B cell (primary cell): ENCODE results near the gene HOXC6. TPM values are rescaled to one million over a fixed set of nuclear protein-coding genes. Genes with fewer than 3 reads are reported as not detected.

Experiments
- ATAC-seq: fragments of 200-7000 bp; cut with Tn5 transposase; one replicate; pipeline ENCODE4 v1.10.0; 2021; ENCODE audit warnings: low read depth, mild to moderate bottlenecking, moderate number of reproducible peaks, moderate library complexity
- CTCF ChIA-PET: fragments of 350-600 bp; sonication (Branson Sonifier 250); formaldehyde crosslinking; loops from one replicate; lab custom pipeline; 2021; ENCODE audit warnings: antibody characterized with exemption, inconsistent platforms; lab: Charles Lee
- POLR2A ChIA-PET: fragments of 350-600 bp; sonication (Branson Sonifier 250); formaldehyde crosslinking; loops from one replicate; lab custom pipeline; 2021; ENCODE audit warnings: antibody characterized with exemption; lab: Charles Lee
- DNase-seq: peaks from one replicate; pipeline ENCODE4 v3.0.0; 2013
- H2AFZ ChIP-seq: 2 replicates; pipeline ENCODE4 v1.6.1; 2012; ENCODE audit warnings: mild to moderate bottlenecking, low read depth, low read length; ENCODE audit not compliant: insufficient read depth, poor library complexity, severe bottlenecking
- H3K27ac ChIP-seq, 2 donors: 1 replicate in 1 of 2; 2 replicates in 1 of 2; pipeline ENCODE4 v1.5.1; 2012 to 2013; ENCODE audit warnings: low read length in 2 of 2, mild to moderate bottlenecking in 2 of 2, moderate library complexity in 1 of 2
- H3K27me3 ChIP-seq, 4 experiments: fragments of 200-600 bp in 1 of 4; sonication (generic) in 1 of 4; replicated peaks in 1 of 4; 1 replicate in 2 of 4; 2 replicates in 2 of 4; pipeline versions ENCODE4 v1.6.1 to v1.7.0; 2013 to 2016; ENCODE audit warnings: low read length in 3 of 4, mild to moderate bottlenecking in 2 of 4, mixed read lengths in 1 of 4, moderate library complexity in 1 of 4; ENCODE audit not compliant: insufficient read depth in 4 of 4, control insufficient read depth in 3 of 4; ENCODE audit errors: control extremely low read depth in 1 of 4
- H3K36me3 ChIP-seq, 2 experiments: replicated peaks in 1 of 2; 1 replicate in 1 of 2; 2 replicates in 1 of 2; pipeline versions ENCODE4 v1.6.1 to v1.7.1; 2013; ENCODE audit warnings: low read length in 1 of 2; ENCODE audit not compliant: insufficient read depth in 2 of 2, control insufficient read depth in 1 of 2; ENCODE audit errors: control extremely low read depth in 1 of 2, extremely low read depth in 1 of 2
- H3K4me1 ChIP-seq, 2 donors: fragments of 200-600 bp in 1 of 2; sonication (generic) in 1 of 2; 1 replicate in 1 of 2; 2 replicates in 1 of 2; pipeline versions ENCODE4 v1.5.1 to v1.6.1; 2013 to 2017; ENCODE audit warnings: low read length in 2 of 2; ENCODE audit not compliant: control insufficient read depth in 2 of 2, insufficient read depth in 2 of 2
- H3K4me2 ChIP-seq: replicated peaks from 2 replicates; pipeline ENCODE3; 2012; ENCODE audit warnings: mild to moderate bottlenecking, low read depth, low read length; ENCODE audit not compliant: poor library complexity, severe bottlenecking
- H3K4me3 ChIP-seq, 5 experiments: fragments of 200-600 bp in 1 of 5; sonication (generic) in 1 of 5; 1 replicate in 3 of 5; 2 replicates in 2 of 5; pipeline versions ENCODE4 v1.5.1 to v1.7.0; 2011 to 2016; ENCODE audit warnings: low read length in 4 of 5, mild to moderate bottlenecking in 4 of 5, low read depth in 2 of 5, control low read depth in 1 of 5, moderate library complexity in 1 of 5; ENCODE audit not compliant: insufficient read depth in 1 of 5; ENCODE audit errors: control extremely low read depth in 1 of 5, extremely low read depth in 1 of 5
- H3K79me2 ChIP-seq: fragments of 200-600 bp; sonication (generic); one replicate; pipeline ENCODE4 v1.6.0; 2016; ENCODE audit warnings: low read length; ENCODE audit not compliant: control insufficient read depth, insufficient read depth
- H3K9ac ChIP-seq: fragments of 200-600 bp; sonication (generic); 2 replicates; pipeline ENCODE4 v1.6.1; 2017; ENCODE audit warnings: mild to moderate bottlenecking, low read length, moderate library complexity
- H3K9me3 ChIP-seq, 3 donors: one replicate each; pipeline versions ENCODE4 v1.6.1 to v1.7.1; 2013; ENCODE audit warnings: low read length in 2 of 3; ENCODE audit not compliant: control insufficient read depth in 2 of 3, insufficient read depth in 1 of 3; ENCODE audit errors: control extremely low read depth in 1 of 3
- H4K20me1 ChIP-seq: 2 replicates; pipeline ENCODE4 v1.6.0; 2012; ENCODE audit warnings: mild to moderate bottlenecking, low read length; ENCODE audit not compliant: insufficient read depth, control insufficient read depth, poor library complexity, severe bottlenecking
- H3K27ac Mint-ChIP-seq: one replicate; pipeline ENCODE4 v1.8.0; 2021; ENCODE audit warnings: mixed read lengths
- H3K27me3 Mint-ChIP-seq: one replicate; pipeline ENCODE4 v1.8.0; 2021; ENCODE audit warnings: mixed read lengths
- H3K4me1 Mint-ChIP-seq: one replicate; pipeline ENCODE4 v1.8.0; 2021; ENCODE audit warnings: mixed read lengths
- H3K4me3 Mint-ChIP-seq: one replicate; pipeline ENCODE4 v1.8.0; 2021; ENCODE audit warnings: mixed read lengths
- H3K9me3 Mint-ChIP-seq: one replicate; pipeline ENCODE4 v1.8.0; 2022; ENCODE audit warnings: mixed read lengths; ENCODE audit not compliant: insufficient read depth
- EZH2 ChIP-seq: IDR thresholded peaks from 2 replicates; pipeline ENCODE4 v1.6.1; 2012; ENCODE audit warnings: borderline replicate concordance, low read depth, mild to moderate bottlenecking, moderate library complexity, low read length; ENCODE audit not compliant: insufficient read depth, poor library complexity, severe bottlenecking
- WGBS: methylation state at CpG from one replicate; pipeline ENCODE4 v1.1.5; 2013; ENCODE audit warnings: missing lambda C conversion rate; ENCODE audit not compliant: insufficient coverage; 5-methylcytosine and 5-hydroxymethylcytosine counted together
- intact Hi-C: fragments of 100-400 bp; cut with micrococcal nuclease; formaldehyde crosslinking; loops from one replicate; pipeline ENCODE4 v1.10.0; 2022
- polyA plus RNA-seq: library from polyadenylated mRNA; depleted of rRNA; stranded (reverse); fragments of >200 nt; gene quantifications from 2 replicates; pipeline ENCODE4 v1.2.3, GENCODE V29; 2012
- total RNA-seq, 2 donors: library from RNA; stranded (reverse); fragments of 120-200 nt in 1 of 2; gene quantifications; 1 replicate in 1 of 2; 2 replicates in 1 of 2; pipeline versions ENCODE4 v1.2.3 to v1.2.4, GENCODE V29; 2013 to 2022
- TF ChIP-seq, protein P1 (sequence below): fragments of 200-600 bp; IDR thresholded peaks from one replicate; pipeline ENCODE4 v1.8.0; 2022; ENCODE audit warnings: antibody characterized with exemption, mild to moderate bottlenecking

HOXC6 gene
- total and polyA plus RNA-seq, 2 donors (not counting 1 experiment from before 2014, with no cell fraction given): not detected

DNA sequence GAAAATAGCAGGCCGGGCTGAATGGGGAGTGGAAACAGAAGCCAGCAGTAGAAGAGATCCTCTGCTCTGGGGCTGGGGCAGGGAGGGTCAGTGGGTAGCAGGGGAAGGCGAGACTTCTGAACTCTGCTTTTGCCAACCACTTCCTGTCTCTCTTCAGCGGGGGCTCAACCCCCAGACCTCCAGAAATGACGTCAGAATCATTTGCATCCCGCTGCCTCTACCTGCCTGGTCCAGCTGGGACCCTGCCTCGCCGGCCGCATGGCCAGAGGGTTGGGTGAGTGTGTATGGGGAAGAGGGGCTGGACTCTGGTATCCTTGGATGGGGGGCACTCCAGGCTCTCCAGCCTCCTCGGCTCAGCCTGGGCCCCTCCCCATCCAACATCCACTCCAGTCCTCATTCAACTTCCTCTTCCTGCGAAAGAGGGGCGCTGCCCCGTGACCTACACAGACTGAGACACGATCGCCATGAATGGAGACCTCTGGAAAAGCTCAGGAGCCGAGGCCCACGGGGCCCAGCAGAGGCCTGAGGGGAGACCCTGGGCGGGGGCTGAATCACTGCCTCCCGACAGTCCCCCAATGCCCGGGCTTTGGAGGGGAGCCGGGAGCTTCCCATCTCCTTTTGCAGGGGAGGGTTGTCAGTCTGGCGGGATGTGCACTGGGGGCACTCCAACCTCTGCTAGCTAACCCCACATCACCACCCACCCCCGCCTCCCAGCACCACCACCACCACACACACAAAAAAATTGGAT, 24.9 kb downstream of the HOXC6 start:
- peak; percentile 76 for DNase-seq
- Mint-ChIP-seq H3K9me3 (no peaks in the 10 kb centered on the region), H3K4me1 (peaks cover 43% of the 10 kb centered on the region), H3K4me3 (peak overlapping the region; percentile 91), H3K27ac (peak overlapping the region; percentile 95), H3K27me3 (peaks cover 56% of the 10 kb centered on the region)
- peak; percentile 70 for ATAC-seq
- POLR2A ChIA-PET: interaction anchor here (0.6 to 1.3 kb wide), 8 partner anchors 15 to 135 kb away, joined by 3 to 8 read pairs (median 4); partner anchors contain the start of genes HOXC5, HOXC8 and SMUG1
- no peak for TF ChIP-seq EZH2
- TF ChIP-seq, protein P1, sequence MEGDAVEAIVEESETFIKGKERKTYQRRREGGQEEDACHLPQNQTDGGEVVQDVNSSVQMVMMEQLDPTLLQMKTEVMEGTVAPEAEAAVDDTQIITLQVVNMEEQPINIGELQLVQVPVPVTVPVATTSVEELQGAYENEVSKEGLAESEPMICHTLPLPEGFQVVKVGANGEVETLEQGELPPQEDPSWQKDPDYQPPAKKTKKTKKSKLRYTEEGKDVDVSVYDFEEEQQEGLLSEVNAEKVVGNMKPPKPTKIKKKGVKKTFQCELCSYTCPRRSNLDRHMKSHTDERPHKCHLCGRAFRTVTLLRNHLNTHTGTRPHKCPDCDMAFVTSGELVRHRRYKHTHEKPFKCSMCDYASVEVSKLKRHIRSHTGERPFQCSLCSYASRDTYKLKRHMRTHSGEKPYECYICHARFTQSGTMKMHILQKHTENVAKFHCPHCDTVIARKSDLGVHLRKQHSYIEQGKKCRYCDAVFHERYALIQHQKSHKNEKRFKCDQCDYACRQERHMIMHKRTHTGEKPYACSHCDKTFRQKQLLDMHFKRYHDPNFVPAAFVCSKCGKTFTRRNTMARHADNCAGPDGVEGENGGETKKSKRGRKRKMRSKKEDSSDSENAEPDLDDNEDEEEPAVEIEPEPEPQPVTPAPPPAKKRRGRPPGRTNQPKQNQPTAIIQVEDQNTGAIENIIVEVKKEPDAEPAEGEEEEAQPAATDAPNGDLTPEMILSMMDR: no peak
- peak overlapping the region; percentile 72 for H3K9ac ChIP-seq
- H3K9me3 ChIP-seq: peaks cover 0 to 31% (median 0%) of the 10 kb centered on the region in 3 donors
- H2AFZ ChIP-seq: peak overlapping the region; percentile 76
- H3K4me1 ChIP-seq: peaks cover 36 to 42% of the 10 kb centered on the region in 2 donors
- no peaks in the 10 kb centered on the region for H4K20me1 ChIP-seq
- peaks cover 0 to 67% (median 48%) of the 10 kb centered on the region in 4 experiments for H3K27me3 ChIP-seq
- H3K4me2 ChIP-seq: peak overlapping the region; percentile 73
- intact Hi-C loops: loop anchor here (1.0 to 5.0 kb wide), 3 partner anchors 35 to 136 kb away; partner anchors contain the start of gene HOXC8
- H3K4me3 ChIP-seq: peak overlapping the region in 4 of 5 experiments; percentile 69 to 78 (median 75)
- H3K79me2 ChIP-seq: no peaks in the 10 kb centered on the region
- CTCF ChIA-PET: interaction anchor here (0.8 to 4.5 kb wide), 13 partner anchors 12 to 351 kb away, joined by 3 to 37 read pairs (median 5); partner anchors contain the start of genes HOXC5 and SMUG1
- WGBS: 1% methylated on average over 9 of the region's 22 CpGs
- H3K36me3 ChIP-seq: no peaks in the 10 kb centered on the region
- peak overlapping the region; percentile 83 to 88 for H3K27ac ChIP-seq
